ENCODE results near the gene SRSF3. TPM values are rescaled to one million over a fixed set of nuclear protein-coding genes. Genes with fewer than 3 reads are reported as not detected.

The SRSF3 gene
- total and polyA plus RNA-seq, 4 donors: 145 to 267 (median 237) TPM

DNA sequence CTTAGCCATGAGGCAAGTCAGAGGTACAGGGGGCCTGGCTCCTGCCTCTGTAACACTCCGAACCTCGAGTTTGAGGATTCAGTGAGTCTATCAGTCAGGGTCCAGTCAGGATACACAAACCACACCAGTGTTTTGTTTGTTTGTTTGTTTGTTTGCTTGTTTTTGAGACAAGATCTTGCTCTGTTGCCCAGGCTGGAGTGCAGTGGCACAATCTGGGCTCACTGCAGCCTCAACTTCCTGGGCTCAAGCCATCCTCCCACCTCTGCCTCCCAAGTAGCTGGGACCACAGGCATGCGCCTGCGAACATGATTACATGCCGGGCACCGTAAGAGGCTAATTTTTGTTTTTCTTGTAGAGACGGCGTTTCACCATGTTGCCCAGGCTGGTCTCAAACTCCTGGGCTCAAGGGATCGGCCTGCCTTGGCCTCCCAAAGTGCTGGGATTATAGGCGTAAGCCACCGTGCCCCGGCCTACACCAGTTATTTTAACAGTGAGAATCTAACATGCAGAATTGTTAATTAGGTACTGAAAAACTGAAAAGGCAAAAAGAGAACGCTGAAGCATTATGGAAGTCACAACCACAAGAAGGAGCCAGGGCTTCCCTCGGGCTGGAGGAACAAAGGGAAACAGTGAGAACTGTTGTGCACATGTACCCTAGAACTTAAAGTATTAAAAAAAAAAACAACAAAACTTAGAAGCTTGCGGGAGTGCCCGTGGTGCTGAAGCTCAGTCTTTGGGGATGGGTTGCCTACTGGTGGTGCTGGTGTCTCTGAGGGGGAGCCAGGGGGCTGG lies 40.4 kb downstream of the SRSF3 start:
- H3K27me3 ChIP-seq (ENCODE audit: control insufficient read depth in 3 of 3, insufficient read depth in 3 of 3, low read length in 2 of 3): no peaks in the 10 kb centered on the region
- H3K9ac ChIP-seq (ENCODE audit: insufficient read depth in 1 of 2, low read length in 2 of 2): no peak overlapping the region
- TF ChIP-seq, protein P1, sequence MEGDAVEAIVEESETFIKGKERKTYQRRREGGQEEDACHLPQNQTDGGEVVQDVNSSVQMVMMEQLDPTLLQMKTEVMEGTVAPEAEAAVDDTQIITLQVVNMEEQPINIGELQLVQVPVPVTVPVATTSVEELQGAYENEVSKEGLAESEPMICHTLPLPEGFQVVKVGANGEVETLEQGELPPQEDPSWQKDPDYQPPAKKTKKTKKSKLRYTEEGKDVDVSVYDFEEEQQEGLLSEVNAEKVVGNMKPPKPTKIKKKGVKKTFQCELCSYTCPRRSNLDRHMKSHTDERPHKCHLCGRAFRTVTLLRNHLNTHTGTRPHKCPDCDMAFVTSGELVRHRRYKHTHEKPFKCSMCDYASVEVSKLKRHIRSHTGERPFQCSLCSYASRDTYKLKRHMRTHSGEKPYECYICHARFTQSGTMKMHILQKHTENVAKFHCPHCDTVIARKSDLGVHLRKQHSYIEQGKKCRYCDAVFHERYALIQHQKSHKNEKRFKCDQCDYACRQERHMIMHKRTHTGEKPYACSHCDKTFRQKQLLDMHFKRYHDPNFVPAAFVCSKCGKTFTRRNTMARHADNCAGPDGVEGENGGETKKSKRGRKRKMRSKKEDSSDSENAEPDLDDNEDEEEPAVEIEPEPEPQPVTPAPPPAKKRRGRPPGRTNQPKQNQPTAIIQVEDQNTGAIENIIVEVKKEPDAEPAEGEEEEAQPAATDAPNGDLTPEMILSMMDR (IDR thresholded peaks at IDR 0.05; ENCODE audit: control extremely low read depth, extremely low read depth): no peak
- 82 to 86% methylated on average over 16 of the region's 16 CpGs for WGBS, 2 donors
- H3K36me3 ChIP-seq (ENCODE audit: control insufficient read depth in 4 of 4, insufficient read depth in 4 of 4, low read length in 4 of 4): no peaks in the 10 kb centered on the region
- peaks cover 0 to 11% (median 0%) of the 10 kb centered on the region in 5 donors for H3K4me1 ChIP-seq (ENCODE audit: control insufficient read depth in 5 of 5, insufficient read depth in 5 of 5, low read length in 5 of 5)
- H3K27ac ChIP-seq (ENCODE audit: low read depth in 1 of 2, low read length in 1 of 2): no peak overlapping the region
- ATAC-seq (ENCODE audit: insufficient read depth, low FRiP score): no peak
- no peak overlapping the region for H3K4me3 ChIP-seq
- DNase-seq: no peak
- H3K9me3 ChIP-seq (ENCODE audit: control insufficient read depth in 4 of 4, insufficient read depth in 3 of 4, low read length in 3 of 4): no peaks in the 10 kb centered on the region

DNA sequence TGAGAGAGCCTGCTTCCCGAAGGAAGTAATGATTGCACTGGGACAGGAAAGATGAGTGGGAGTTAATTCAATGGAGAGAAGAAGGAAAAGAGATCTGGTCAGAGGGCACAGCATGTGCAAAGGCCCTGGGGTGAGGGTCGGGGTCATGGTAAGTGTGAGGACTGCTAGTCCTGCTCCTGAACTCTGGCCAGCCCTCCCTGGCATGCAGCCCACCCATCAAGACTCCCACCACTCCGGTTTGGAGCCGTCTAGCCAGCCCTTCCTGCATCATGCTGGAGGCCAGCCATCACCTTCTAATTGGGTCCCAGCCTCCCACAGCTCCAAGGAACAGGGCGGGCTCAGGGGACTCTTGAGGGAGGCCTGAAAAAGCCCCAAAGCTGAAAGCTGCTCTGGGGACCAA lies 42.1 kb downstream of the SRSF3 start:
- TF ChIP-seq, protein P1 (IDR thresholded peaks at IDR 0.05; ENCODE audit: control extremely low read depth, extremely low read depth): no peak
- 68 to 81% methylated on average over 5 of the region's 5 CpGs for WGBS, 2 donors
- H3K9me3 ChIP-seq (ENCODE audit: control insufficient read depth in 4 of 4, insufficient read depth in 3 of 4, low read length in 3 of 4): no peaks in the 10 kb centered on the region

DNA sequence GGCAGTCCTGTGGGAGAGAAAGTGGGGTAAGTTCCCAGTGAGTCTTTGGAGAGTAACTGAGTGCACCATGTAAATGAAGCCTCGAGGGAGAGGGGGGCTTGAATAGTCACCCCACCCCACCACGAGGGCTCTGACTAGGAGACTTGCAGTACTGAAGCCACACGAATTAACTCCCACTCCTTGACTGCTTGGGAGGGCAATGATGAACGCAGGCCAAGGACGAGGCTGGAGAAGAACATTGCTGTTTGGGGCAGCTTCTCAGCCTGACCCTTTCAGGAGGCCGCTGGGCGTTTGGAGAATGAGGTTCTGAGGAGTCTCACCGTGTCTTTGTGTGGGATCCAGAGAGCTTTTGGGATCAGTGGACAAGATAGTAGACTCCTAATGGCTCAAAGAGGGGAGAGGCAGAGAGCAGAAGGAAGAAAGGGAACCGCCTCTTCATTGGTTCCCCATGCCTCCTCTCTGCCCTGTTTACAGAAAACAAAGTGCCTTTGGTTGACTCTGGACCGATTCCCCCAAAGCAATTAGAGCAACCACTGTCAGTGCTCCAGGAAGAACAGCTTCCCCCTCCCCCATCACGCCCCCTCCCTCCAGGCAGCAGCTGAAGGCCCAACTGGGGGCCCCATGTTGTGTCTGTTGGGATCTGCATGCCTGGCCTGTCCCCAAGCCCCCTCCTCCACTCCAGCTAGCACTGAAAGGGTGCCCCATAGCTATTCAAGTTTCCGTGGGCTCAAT lies 42.7 kb downstream of the SRSF3 start:
- H3K27ac ChIP-seq (ENCODE audit: low read depth in 1 of 2, low read length in 1 of 2): no peak overlapping the region
- no peak for DNase-seq
- TF ChIP-seq, protein P1 (IDR thresholded peaks at IDR 0.05; ENCODE audit: control extremely low read depth, extremely low read depth): no peak
- no peaks in the 10 kb centered on the region for H3K36me3 ChIP-seq (ENCODE audit: control insufficient read depth in 4 of 4, insufficient read depth in 4 of 4, low read length in 4 of 4)
- H3K4me3 ChIP-seq: no peak overlapping the region
- H3K9ac ChIP-seq (ENCODE audit: insufficient read depth in 1 of 2, low read length in 2 of 2): no peak overlapping the region
- H3K4me1 ChIP-seq (ENCODE audit: control insufficient read depth in 5 of 5, insufficient read depth in 5 of 5, low read length in 5 of 5): peaks cover 0 to 9% (median 0%) of the 10 kb centered on the region in 5 donors
- WGBS, 2 donors: 85 to 86% methylated on average over 12 of the region's 12 CpGs
- H3K27me3 ChIP-seq (ENCODE audit: control insufficient read depth in 3 of 3, insufficient read depth in 3 of 3, low read length in 2 of 3): no peaks in the 10 kb centered on the region
- H3K9me3 ChIP-seq (ENCODE audit: control insufficient read depth in 4 of 4, insufficient read depth in 3 of 4, low read length in 3 of 4): no peaks in the 10 kb centered on the region
- no peak for ATAC-seq (ENCODE audit: insufficient read depth, low FRiP score)

More for the DNA sequence above, 42.1 kb downstream of the SRSF3 start:
- peaks cover 0 to 9% (median 0%) of the 10 kb centered on the region in 5 donors for H3K4me1 ChIP-seq (ENCODE audit: control insufficient read depth in 5 of 5, insufficient read depth in 5 of 5, low read length in 5 of 5)
- no peaks in the 10 kb centered on the region for H3K36me3 ChIP-seq (ENCODE audit: control insufficient read depth in 4 of 4, insufficient read depth in 4 of 4, low read length in 4 of 4)
- no peaks in the 10 kb centered on the region for H3K27me3 ChIP-seq (ENCODE audit: control insufficient read depth in 3 of 3, insufficient read depth in 3 of 3, low read length in 2 of 3)
- ATAC-seq (ENCODE audit: insufficient read depth, low FRiP score) (no peak), DNase-seq (peak in 1 of 3 donors; percentile 36)
- H3K4me3 ChIP-seq: no peak overlapping the region
- H3K9ac ChIP-seq (ENCODE audit: insufficient read depth in 1 of 2, low read length in 2 of 2): no peak overlapping the region
- H3K27ac ChIP-seq (ENCODE audit: low read depth in 1 of 2, low read length in 1 of 2): no peak overlapping the region

Measured in lung (tissue), 12 donors.